ENCODE measurements around the gene YY1.

- TF ChIP-seq POLR2AphosphoS5 (IDR thresholded peaks at IDR 0.05; ENCODE audit: insufficient read depth in 1 of 2, low read depth in 1 of 2) (peak in 1 of 2 donors; percentile 70), POLR2A (IDR thresholded peaks at IDR 0.05) (no peak)
These were observed 1.1 kb downstream of the YY1 start for GRCh38 chr14:100239840-100240667.

All from vagina (tissue), 2 donors.